Inflammatory macrophage treated with lipopolysaccharide for 1 hour (primary cell): ENCODE measurements around the gene PLN.

Experiments
- DNase-seq, 2 donors: peaks; one replicate each; pipeline ENCODE4 v3.0.0-alpha.2; 2020 to 2022

PLN gene

GRCh38 chr6:118542184-118542952 lies 5.7 kb upstream of the PLN start:
- DNase-seq: no peak

GRCh38 chr6:118544105-118544504 lies 4.0 kb upstream of the PLN start:
- no peak for DNase-seq

- DNase-seq: no peak
These were observed 1.8 kb upstream of the PLN start for GRCh38 chr6:118546164-118546879.

GRCh38 chr6:118546880-118547218 lies 1.2 kb upstream of the PLN start:
- DNase-seq: no peak

- DNase-seq: no peak
These were observed 517 bp downstream of the PLN start for GRCh38 chr6:118548613-118549012.

GRCh38 chr6:118551063-118552053 lies 3.3 kb downstream of the PLN start:
- peak; percentile 26 to 40 for DNase-seq

- no peak for DNase-seq
These were observed 5.0 kb downstream of the PLN start for GRCh38 chr6:118553132-118553531.

- no peak for DNase-seq
These were observed 6.6 kb downstream of the PLN start for GRCh38 chr6:118554698-118555097.

GRCh38 chr6:118558464-118559217 lies 10.5 kb downstream of the PLN start:
- no peak for DNase-seq

GRCh38 chr6:118559659-118560058 lies 11.6 kb downstream of the PLN start:
- DNase-seq: no peak

- DNase-seq: no peak
These were observed 14.2 kb downstream of the PLN start for GRCh38 chr6:118562248-118562647.

- no peak for DNase-seq
These were observed 14.9 kb downstream of the PLN start for GRCh38 chr6:118562959-118563358.

GRCh38 chr6:118565311-118565960 lies 17.3 kb downstream of the PLN start:
- no peak for DNase-seq

- DNase-seq: no peak
These were observed 19.9 kb downstream of the PLN start for GRCh38 chr6:118567974-118568373.

GRCh38 chr6:118569498-118569897 lies 21.4 kb downstream of the PLN start:
- no peak for DNase-seq

- DNase-seq: no peak
These were observed 23.0 kb downstream of the PLN start for GRCh38 chr6:118571121-118571520.

GRCh38 chr6:118574051-118574865 lies 26.2 kb downstream of the PLN start:
- DNase-seq: no peak

GRCh38 chr6:118577972-118578371 lies 29.9 kb downstream of the PLN start:
- DNase-seq: no peak

- no peak for DNase-seq
These were observed 30.5 kb downstream of the PLN start for GRCh38 chr6:118578617-118579016.

GRCh38 chr6:118579786-118580185 lies 31.7 kb downstream of the PLN start:
- DNase-seq: no peak
